ENCODE results near the gene CD247. TPM values are rescaled to one million over a fixed set of nuclear protein-coding genes. Genes with fewer than 3 reads are reported as not detected.

Gene CD247
- not detected in 2 replicates for total RNA-seq

GRCh38 chr1:167518331-167518700 is at the start of gene CD247:
TSS of gene CD247 (minus strand) at chr1:167518529. CDS start at chr1:167518465, 64 bp downstream.

GRCh38 chr1:167553136-167554027 is 35.1 kb upstream of the CD247 start, which contains the start of gene CREG1:
TSS of gene CREG1 (minus strand) at chr1:167553762.

Other genes starting within 250 kb of the CD247 start
- 11.0 and 16.9 TPM in 2 replicates for gene CREG1, start 35.2 kb upstream of the CD247 start, total RNA-seq
- under 0.01 and 0.15 TPM in 2 replicates for gene RCSD1, start 111.7 kb upstream of the CD247 start, total RNA-seq
- gene MPZL1, start 203.5 kb upstream of the CD247 start, total RNA-seq: 91.6 and 115 TPM in 2 replicates

Data from epithelial cell of umbilical artery (primary cell).